GM12878 (cell line): ENCODE data around the gene KRT7. TPM values are rescaled to one million over a fixed set of nuclear protein-coding genes. Genes with fewer than 3 reads are reported as not detected.

Experiments
- ATAC-seq: fragments of 200-7000 bp; cut with Tn5 transposase; 3 replicates; pipeline ENCODE4 v1.9.1; 2020; ENCODE audit warnings: mild to moderate bottlenecking, moderate library complexity
- BruUV-seq: library from RNA; stranded (reverse); fragments of 400-500 nt; replicated peaks from 2 replicates; lab custom pipeline; 2021; lab: Mats Ljungman, UMichigan
- CTCF ChIA-PET: fragments of 300-600 bp; sonication (Branson Sonifier 250); formaldehyde crosslinking; extraction: SDS; loops from one replicate; lab custom pipeline; 2021; ENCODE audit warnings: inconsistent platforms; lab: Yijun Ruan, JAX
- POLR2A ChIA-PET: fragments of 350-600 bp; formaldehyde crosslinking; extraction: SDS; loops from one replicate; lab custom pipeline; 2021; ENCODE audit warnings: inconsistent platforms; lab: Charles Lee
- RAD21 ChIA-PET: fragments of 300-600 bp; sonication (Branson Sonifier 250); formaldehyde crosslinking; loops from one replicate; lab custom pipeline; 2023; ENCODE audit warnings: antibody characterized with exemption; ENCODE audit not compliant: unreplicated experiment; lab: Charles Lee
- SMC1A ChIA-PET: fragments of 300-600 bp; sonication (Branson Sonifier 250); formaldehyde crosslinking; loops from one replicate; lab custom pipeline; 2023; ENCODE audit not compliant: unreplicated experiment, uncharacterized antibody; lab: Charles Lee
- DNase-seq: peaks from one replicate; pipeline ENCODE4 v3.0.0-alpha.2; 2011; ENCODE audit warnings: low read depth, low spot score
- FAIRE-seq: peaks from 3 replicates; lab custom pipeline; 2011; peaks lifted over from hg19 to GRCh38; lab: Jason Lieb, UNC
- H2AFZ ChIP-seq: 2 replicates; pipeline ENCODE4 v1.6.0; 2011; ENCODE audit warnings: low read depth, low read length, control low read depth; ENCODE audit not compliant: control insufficient read depth
- H3K27ac ChIP-seq: 2 replicates; pipeline ENCODE4 v1.5.1; 2011; ENCODE audit warnings: control low read depth; ENCODE audit not compliant: control insufficient read depth, insufficient read depth
- H3K27me3 ChIP-seq, 2 experiments: replicated peaks in 1 of 2; 2 replicates each; pipeline versions ENCODE4 v1.6.0 to v1.6.1; 2011; ENCODE audit warnings: low read length in 1 of 2; ENCODE audit not compliant: control insufficient read depth in 2 of 2, insufficient read depth in 2 of 2
- H3K36me3 ChIP-seq, 2 experiments: 2 replicates each; pipeline ENCODE4 v1.5.1; 2011; ENCODE audit warnings: low read length in 1 of 2; ENCODE audit not compliant: control insufficient read depth in 2 of 2, insufficient read depth in 2 of 2
- H3K4me1 ChIP-seq: 2 replicates; pipeline ENCODE4 v1.6.1; 2011; ENCODE audit warnings: mild to moderate bottlenecking, low read length, moderate library complexity, mixed read lengths; ENCODE audit not compliant: control insufficient read depth, insufficient read depth
- H3K4me2 ChIP-seq: 2 replicates; pipeline ENCODE4 v1.6.0; 2011; ENCODE audit warnings: control low read depth; ENCODE audit not compliant: control insufficient read depth, insufficient read depth
- H3K4me3 ChIP-seq: fragments of 200-600 bp; sonication (generic); 2 replicates; pipeline ENCODE4 v1.5.1; 2016
- H3K79me2 ChIP-seq: 2 replicates; pipeline ENCODE4 v1.6.0; 2011; ENCODE audit warnings: low read length; ENCODE audit not compliant: control insufficient read depth, insufficient read depth
- H3K9ac ChIP-seq: 2 replicates; pipeline ENCODE4 v1.8.0; 2011; ENCODE audit warnings: low read length, control low read depth, mixed read lengths; ENCODE audit not compliant: control insufficient read depth, insufficient read depth
- H3K9me3 ChIP-seq: replicated peaks from 3 replicates; pipeline ENCODE4 v1.5.1; 2011; ENCODE audit warnings: mild to moderate bottlenecking, low read length; ENCODE audit not compliant: control insufficient read depth, insufficient read depth
- H4K20me1 ChIP-seq: 2 replicates; pipeline ENCODE4 v1.6.0; 2011; ENCODE audit not compliant: control insufficient read depth, insufficient read depth
- ATF7 ChIP-seq: fragments of 450-650 bp; IDR thresholded peaks from 2 replicates; pipeline ENCODE4 v1.6.1; 2016; ENCODE audit warnings: low read depth, mild to moderate bottlenecking
- BCL11A ChIP-seq: IDR thresholded peaks from 2 replicates; pipeline ENCODE4 v1.6.1; 2011; ENCODE audit warnings: low read depth, low read length
- BCL3 ChIP-seq: IDR thresholded peaks from 2 replicates; pipeline ENCODE4 v1.6.1; 2011; ENCODE audit warnings: borderline replicate concordance, low read depth, mild to moderate bottlenecking, moderate library complexity, low read length; ENCODE audit not compliant: insufficient read depth, poor library complexity, severe bottlenecking
- E4F1 ChIP-seq: fragments of 450-650 bp; IDR thresholded peaks from 2 replicates; pipeline ENCODE4 v1.6.1; 2018; ENCODE audit warnings: borderline replicate concordance, mild to moderate bottlenecking; ENCODE audit not compliant: partially characterized antibody
- MAX ChIP-seq: IDR thresholded peaks from 2 replicates; pipeline ENCODE4 v1.6.1; 2012; ENCODE audit warnings: low read depth, low read length, improper control_type of control experiment
- MXI1 ChIP-seq: fragments of 150-350 bp; IDR thresholded peaks from 2 replicates; pipeline ENCODE4 v1.6.1; 2011; ENCODE audit warnings: low read depth, mild to moderate bottlenecking, inconsistent platforms, low read length, improper control_type of control experiment
- PBX3 ChIP-seq: IDR thresholded peaks from 2 replicates; pipeline ENCODE4 v1.6.1; 2011; ENCODE audit warnings: mild to moderate bottlenecking, low read depth, low read length, moderate library complexity; ENCODE audit not compliant: insufficient replicate concordance
- REST ChIP-seq: IDR thresholded peaks from 2 replicates; pipeline ENCODE4 v1.6.1; 2012; ENCODE audit warnings: mild to moderate bottlenecking, low read depth, low read length
- SKIL ChIP-seq: fragments of 450-650 bp; IDR thresholded peaks from 2 replicates; pipeline ENCODE4 v1.6.1; 2017; ENCODE audit warnings: mild to moderate bottlenecking, low read depth, inconsistent platforms; ENCODE audit not compliant: poor library complexity, severe bottlenecking
- SRF ChIP-seq, 2 experiments: IDR thresholded peaks; 2 replicates each; pipeline ENCODE4 v1.6.1; 2011; ENCODE audit warnings: low read depth in 2 of 2, low read length in 2 of 2, mild to moderate bottlenecking in 1 of 2, moderate library complexity in 1 of 2
- WGBS: methylation state at CpG from one replicate; pipeline ENCODE4 v1.1.6; 2016; ENCODE audit warnings: low lambda C conversion rate; ENCODE audit not compliant: insufficient replicate concordance, insufficient coverage; ENCODE audit errors: missing lambda C conversion rate; 5-methylcytosine and 5-hydroxymethylcytosine counted together
- in situ Hi-C: fragments of 300-500 bp; cut with MboI; formaldehyde crosslinking; loops from 9 replicates; pipeline ENCODE4 v1.14.3; 2018; ENCODE audit warnings: mixed read lengths
- intact Hi-C: fragments of 100-400 bp; cut with micrococcal nuclease; formaldehyde crosslinking; loops from one replicate; pipeline ENCODE4 v1.14.2; 2022; ENCODE audit not compliant: unreplicated experiment
- polyA plus RNA-seq, 11 experiments: library from polyadenylated mRNA; depleted of rRNA in 4 of 11; unstranded in 6 of 11; stranded (reverse) in 5 of 11; fragments of >200 nt; fragmentation: Nextera tagmentation in 4 of 11; fragmentation: Illumina TruSeq in 1 of 11; extraction: Ambion mirVana in 4 of 11; extraction: Trizol in 1 of 11; gene quantifications; 1 replicate in 1 of 11; 2 replicates in 10 of 11; pipeline versions ENCODE4 v1.2.1 to v1.2.3, GENCODE V29; 2011 to 2016; ENCODE audit warnings: inconsistent platforms in 2 of 11, missing spikeins in 2 of 11, low read depth in 1 of 11
- total RNA-seq, 4 experiments: library from RNA; depleted of rRNA in 3 of 4; stranded (reverse); fragments of >200 nt in 3 of 4; fragmentation: Illumina TruSeq in 1 of 4; extraction: Trizol in 1 of 4; gene quantifications; 2 replicates each; pipeline versions ENCODE4 v1.2.1 to v1.2.3, GENCODE V29; 2013 to 2021

KRT7 gene
- total and polyA plus RNA-seq, 10 of the 15 experiments (the other 5 are each of a cell fraction or from before 2014, with no cell fraction given), result 0.90 to 18.7 (median 4.8) TPM

- Histone ChIP-seq H4K20me1 (no peaks in the 10 kb centered on the region), H3K4me1 (no peaks in the 10 kb centered on the region), H3K9me3 (no peaks in the 10 kb centered on the region), H3K4me3 (no peak overlapping the region), H3K27ac (no peak overlapping the region), H3K27me3 (peaks cover 0 to 1% of the 10 kb centered on the region in 2 experiments; a peak in 2 of 4 replicates), H3K9ac (no peak overlapping the region), H3K4me2 (no peak overlapping the region), H3K79me2 (no peaks in the 10 kb centered on the region), H3K36me3 (no peaks in the 10 kb centered on the region), H2AFZ (no peak overlapping the region)
- ChIA-PET POLR2A (no interaction called here), CTCF (interaction anchor here (0.7 to 7.0 kb wide), 2 partner anchors 16 to 1897 kb away, joined by 4 to 39 read pairs; no protein-coding TSS in a partner anchor), RAD21 (no interaction called here), SMC1A (no interaction called here)
- intact Hi-C loops, result no loop called here
- FAIRE-seq (no peak), DNase-seq (no peak), ATAC-seq (no peak)
- in situ Hi-C loops, result no loop called here
- no TSS peak for BruUV-seq
- WGBS, result 0% methylated on average over 1 of the region's 1 CpG
- no peak for TF ChIP-seq MAX
- no peak for TF ChIP-seq SKIL
- TF ChIP-seq MXI1, result no peak
- no peak for TF ChIP-seq BCL3
- TF ChIP-seq BCL11A, result no peak
- no peak for TF ChIP-seq ATF7
- no peak for TF ChIP-seq PBX3
- no peak for TF ChIP-seq E4F1
- TF ChIP-seq REST, result no peak
- TF ChIP-seq SRF (IDR thresholded peaks at IDR 0.05; ENCODE audit: low read depth in 2 of 2, low read length in 2 of 2), result no peak
Observed at GRCh38 chr12:52295663-52296062, 62.6 kb downstream of the KRT7 start.
